Astrocyte (in vitro differentiated cells and primary cell): ENCODE results near the gene SGIP1. TPM values are rescaled to one million over a fixed set of nuclear protein-coding genes. Genes with fewer than 3 reads are reported as not detected.

ENCODE experiments used
- DNase-seq: peaks from one replicate; pipeline ENCODE4 v3.0.0-alpha.2; 2010; ENCODE audit warnings: low read depth
- FAIRE-seq: peaks from 2 replicates; lab custom pipeline; 2011; peaks lifted over from hg19 to GRCh38; lab: Jason Lieb, UNC
- H2AFZ ChIP-seq: 2 replicates; pipeline ENCODE4 v1.6.0; 2012; ENCODE audit warnings: low read depth, low read length, inconsistent platforms
- H3K27ac ChIP-seq: 2 replicates; pipeline ENCODE4 v1.5.1; 2011; ENCODE audit warnings: low read depth, low read length, inconsistent platforms
- H3K27me3 ChIP-seq: 2 replicates; pipeline ENCODE4 v1.6.0; 2011; ENCODE audit warnings: low read length, inconsistent platforms; ENCODE audit not compliant: insufficient read depth
- H3K36me3 ChIP-seq: 2 replicates; pipeline ENCODE4 v1.5.1; 2011; ENCODE audit warnings: low read length, inconsistent platforms; ENCODE audit not compliant: insufficient read depth
- H3K4me1 ChIP-seq: 2 replicates; pipeline ENCODE4 v1.5.1; 2011; ENCODE audit warnings: low read length, inconsistent platforms; ENCODE audit not compliant: insufficient read depth
- H3K4me2 ChIP-seq: 2 replicates; pipeline ENCODE4 v1.6.0; 2012; ENCODE audit warnings: low read length, inconsistent platforms
- H3K4me3 ChIP-seq: 2 replicates; pipeline ENCODE4 v1.5.1; 2011; ENCODE audit warnings: low read depth, mild to moderate bottlenecking, low read length, inconsistent platforms; ENCODE audit not compliant: insufficient read depth
- H3K79me2 ChIP-seq: 2 replicates; pipeline ENCODE4 v1.6.0; 2012; ENCODE audit warnings: mild to moderate bottlenecking, low read length, inconsistent platforms; ENCODE audit not compliant: insufficient read depth
- H3K9ac ChIP-seq: 2 replicates; pipeline ENCODE4 v1.6.0; 2012; ENCODE audit warnings: mild to moderate bottlenecking, low read length, inconsistent platforms
- H3K9me3 ChIP-seq: 2 replicates; pipeline ENCODE4 v1.5.1; 2012; ENCODE audit warnings: low read depth, mild to moderate bottlenecking, low read length, inconsistent platforms; ENCODE audit not compliant: insufficient read depth
- H4K20me1 ChIP-seq: 2 replicates; pipeline ENCODE4 v1.6.0; 2012; ENCODE audit warnings: low read length, inconsistent platforms; ENCODE audit not compliant: insufficient read depth
- H3K27ac Mint-ChIP-seq: one replicate; pipeline ENCODE4 v1.8.0; 2021; ENCODE audit warnings: mild to moderate bottlenecking, mixed read lengths; ENCODE audit not compliant: unreplicated experiment
- H3K27me3 Mint-ChIP-seq: one replicate; pipeline ENCODE4 v1.8.0; 2021; ENCODE audit warnings: low read depth, mixed read lengths; ENCODE audit not compliant: unreplicated experiment
- H3K36me3 Mint-ChIP-seq: one replicate; pipeline ENCODE4 v1.8.0; 2021; ENCODE audit warnings: low read depth, mixed read lengths; ENCODE audit not compliant: unreplicated experiment
- H3K4me1 Mint-ChIP-seq: one replicate; pipeline ENCODE4 v1.8.0; 2021; ENCODE audit warnings: low read depth, mixed read lengths; ENCODE audit not compliant: unreplicated experiment
- H3K4me3 Mint-ChIP-seq: one replicate; pipeline ENCODE4 v1.8.0; 2021; ENCODE audit warnings: mild to moderate bottlenecking, moderate library complexity, mixed read lengths; ENCODE audit not compliant: unreplicated experiment
- H3K9me3 Mint-ChIP-seq: one replicate; pipeline ENCODE4 v1.8.0; 2021; ENCODE audit warnings: mild to moderate bottlenecking, mixed read lengths; ENCODE audit not compliant: unreplicated experiment
- EZH2 ChIP-seq: IDR thresholded peaks from 2 replicates; pipeline ENCODE4 v1.6.1; 2012; ENCODE audit warnings: mild to moderate bottlenecking, low read length, inconsistent platforms; ENCODE audit not compliant: insufficient read depth
- total RNA-seq: library from RNA; stranded (reverse); gene quantifications from 2 replicates; pipeline ENCODE4 v1.2.1, GENCODE V29; 2021
- TF ChIP-seq, protein P1 (sequence below): IDR thresholded peaks from 2 replicates; pipeline ENCODE4 v1.5.1; 2011; ENCODE audit warnings: low read depth, mild to moderate bottlenecking, inconsistent platforms, low read length, moderate library complexity; ENCODE audit not compliant: insufficient read depth

The SGIP1 gene
- total RNA-seq, 1 donor from 2014 or later = 8.8 TPM

DNA sequence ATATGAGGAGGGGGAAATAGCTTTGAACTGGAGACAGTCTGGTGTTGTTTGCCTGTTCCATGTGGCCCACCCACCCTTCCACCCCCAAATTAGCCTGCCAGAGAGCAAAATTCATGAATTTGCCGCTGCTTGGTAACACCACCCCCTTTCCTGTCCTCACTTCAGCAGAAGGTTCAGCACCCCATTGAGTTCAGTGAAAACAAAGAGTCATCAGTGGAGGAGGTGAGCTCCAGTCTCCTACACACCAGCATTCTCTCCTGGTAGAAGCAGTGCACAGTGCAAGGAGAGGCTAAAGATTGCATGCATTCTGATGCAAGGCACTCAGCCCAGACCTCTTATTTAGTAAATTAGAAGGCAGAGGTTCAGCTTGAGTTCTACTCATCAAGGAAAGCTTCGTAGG is 118.6 kb downstream of the SGIP1 start:
- peaks cover 5% of the 10 kb centered on the region for H3K4me1 Mint-ChIP-seq
- Histone ChIP-seq H3K27me3 (no peaks in the 10 kb centered on the region), H3K9ac (no peak overlapping the region), H3K4me2 (peak overlapping the region; percentile 20), H3K4me3 (no peak overlapping the region), H3K9me3 (no peaks in the 10 kb centered on the region), H3K27ac (no peak overlapping the region), H3K79me2 (no peaks in the 10 kb centered on the region), H3K36me3 (no peaks in the 10 kb centered on the region), H3K4me1 (no peaks in the 10 kb centered on the region), H2AFZ (no peak overlapping the region), H4K20me1 (no peaks in the 10 kb centered on the region)
- FAIRE-seq (no peak), DNase-seq (peak; percentile 14)
- no peak overlapping the region for H3K4me3 Mint-ChIP-seq
- no peak for TF ChIP-seq EZH2
- TF ChIP-seq, protein P1, sequence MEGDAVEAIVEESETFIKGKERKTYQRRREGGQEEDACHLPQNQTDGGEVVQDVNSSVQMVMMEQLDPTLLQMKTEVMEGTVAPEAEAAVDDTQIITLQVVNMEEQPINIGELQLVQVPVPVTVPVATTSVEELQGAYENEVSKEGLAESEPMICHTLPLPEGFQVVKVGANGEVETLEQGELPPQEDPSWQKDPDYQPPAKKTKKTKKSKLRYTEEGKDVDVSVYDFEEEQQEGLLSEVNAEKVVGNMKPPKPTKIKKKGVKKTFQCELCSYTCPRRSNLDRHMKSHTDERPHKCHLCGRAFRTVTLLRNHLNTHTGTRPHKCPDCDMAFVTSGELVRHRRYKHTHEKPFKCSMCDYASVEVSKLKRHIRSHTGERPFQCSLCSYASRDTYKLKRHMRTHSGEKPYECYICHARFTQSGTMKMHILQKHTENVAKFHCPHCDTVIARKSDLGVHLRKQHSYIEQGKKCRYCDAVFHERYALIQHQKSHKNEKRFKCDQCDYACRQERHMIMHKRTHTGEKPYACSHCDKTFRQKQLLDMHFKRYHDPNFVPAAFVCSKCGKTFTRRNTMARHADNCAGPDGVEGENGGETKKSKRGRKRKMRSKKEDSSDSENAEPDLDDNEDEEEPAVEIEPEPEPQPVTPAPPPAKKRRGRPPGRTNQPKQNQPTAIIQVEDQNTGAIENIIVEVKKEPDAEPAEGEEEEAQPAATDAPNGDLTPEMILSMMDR = no peak
- H3K27me3 Mint-ChIP-seq = no peaks in the 10 kb centered on the region
- peaks cover 2% of the 10 kb centered on the region for H3K9me3 Mint-ChIP-seq
- H3K27ac Mint-ChIP-seq = no peak overlapping the region
- H3K36me3 Mint-ChIP-seq = no peaks in the 10 kb centered on the region

DNA sequence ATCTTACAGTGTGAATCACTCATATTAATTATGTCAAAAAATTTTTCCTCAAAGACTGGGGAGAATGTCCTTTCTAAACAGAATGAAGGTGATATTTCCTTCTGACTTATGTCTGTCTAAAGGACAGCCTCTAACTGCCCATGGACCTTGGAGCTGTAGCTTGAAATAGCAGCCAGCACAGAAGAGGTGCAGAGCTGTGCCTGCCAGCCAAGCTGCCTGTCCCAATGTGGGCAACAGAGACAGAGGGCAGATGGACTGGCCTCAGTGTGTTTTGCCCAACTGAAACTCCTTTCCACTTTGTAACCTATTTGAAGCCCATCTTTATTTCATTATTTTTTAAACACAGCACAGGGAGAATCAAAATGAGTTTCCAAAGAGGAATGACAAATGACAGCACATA is 120.7 kb downstream of the SGIP1 start:
- no peaks in the 10 kb centered on the region for H3K9me3 ChIP-seq
- TF ChIP-seq, protein P1 = no peak
- no peak for TF ChIP-seq EZH2
- no peak overlapping the region for H3K4me3 Mint-ChIP-seq
- H3K27me3 ChIP-seq = no peaks in the 10 kb centered on the region
- no peak for FAIRE-seq
- no peaks in the 10 kb centered on the region for H3K27me3 Mint-ChIP-seq
- peaks cover 2% of the 10 kb centered on the region for H3K9me3 Mint-ChIP-seq
- no peak overlapping the region for H3K4me3 ChIP-seq
- no peak for DNase-seq
- no peaks in the 10 kb centered on the region for H4K20me1 ChIP-seq
- no peaks in the 10 kb centered on the region for H3K36me3 Mint-ChIP-seq
- H3K4me2 ChIP-seq = no peak overlapping the region
- no peak overlapping the region for H3K9ac ChIP-seq
- H3K27ac ChIP-seq = no peak overlapping the region
- no peaks in the 10 kb centered on the region for H3K79me2 ChIP-seq
- H3K4me1 ChIP-seq = no peaks in the 10 kb centered on the region
- no peaks in the 10 kb centered on the region for H3K36me3 ChIP-seq
- no peak overlapping the region for H3K27ac Mint-ChIP-seq
- no peak overlapping the region for H2AFZ ChIP-seq
- H3K4me1 Mint-ChIP-seq = peaks cover 5% of the 10 kb centered on the region

DNA sequence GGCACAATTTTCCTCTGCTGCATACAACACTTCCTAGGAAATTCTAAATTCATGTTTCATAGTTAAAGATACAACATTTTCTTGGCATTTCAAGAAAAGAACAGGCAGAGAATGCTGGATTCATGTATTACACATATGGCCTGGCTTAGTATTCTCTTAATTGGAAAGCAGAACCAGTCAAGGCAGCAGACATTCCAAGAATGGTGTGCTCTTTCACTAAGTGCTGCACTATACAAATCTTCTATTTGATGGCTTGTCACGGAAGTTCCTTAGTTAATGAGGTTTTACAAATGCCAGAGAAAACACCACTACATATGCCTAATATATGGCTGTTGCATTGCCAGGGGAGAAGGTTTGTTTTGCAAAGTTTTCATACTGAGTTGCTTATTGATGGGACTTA is 137.5 kb downstream of the SGIP1 start:
- no peaks in the 10 kb centered on the region for H4K20me1 ChIP-seq
- H3K27me3 ChIP-seq = no peaks in the 10 kb centered on the region
- peak; percentile 20 for FAIRE-seq
- H3K4me1 Mint-ChIP-seq = peaks cover 15% of the 10 kb centered on the region
- H3K4me3 Mint-ChIP-seq = no peak overlapping the region
- no peaks in the 10 kb centered on the region for H3K36me3 ChIP-seq
- H3K4me1 ChIP-seq = peaks cover 6% of the 10 kb centered on the region
- H3K27ac ChIP-seq = no peak overlapping the region
- TF ChIP-seq, protein P1 = no peak
- TF ChIP-seq EZH2 = no peak
- no peaks in the 10 kb centered on the region for H3K79me2 ChIP-seq
- no peak overlapping the region for H2AFZ ChIP-seq
- H3K9ac ChIP-seq = no peak overlapping the region
- DNase-seq = no peak
- H3K9me3 ChIP-seq = no peaks in the 10 kb centered on the region
- H3K9me3 Mint-ChIP-seq = no peaks in the 10 kb centered on the region
- H3K27ac Mint-ChIP-seq = no peak overlapping the region
- no peak overlapping the region for H3K4me3 ChIP-seq
- H3K27me3 Mint-ChIP-seq = no peaks in the 10 kb centered on the region
- peaks cover 1% of the 10 kb centered on the region for H3K36me3 Mint-ChIP-seq
- no peak overlapping the region for H3K4me2 ChIP-seq
